Loucy (cell line): ENCODE data around the gene ZNF516.

Experiments used
- H2AFZ ChIP-seq: fragments of 200-600 bp; sonication (generic); 2 replicates; pipeline ENCODE4 v1.6.0; 2016; ENCODE audit warnings: antibody characterized with exemption, mild to moderate bottlenecking, low read length, moderate library complexity
- H3F3A ChIP-seq: fragments of 200-600 bp; 2 replicates; pipeline ENCODE4 v1.6.0; 2016; ENCODE audit warnings: antibody characterized with exemption, low read depth, mild to moderate bottlenecking
- H3K27me3 ChIP-seq: fragments of 200-600 bp; sonication (generic); 2 replicates; pipeline ENCODE4 v1.6.1; 2014; ENCODE audit warnings: low read length, mild to moderate bottlenecking; ENCODE audit not compliant: insufficient read depth, poor library complexity, severe bottlenecking
- H3K36me3 ChIP-seq: fragments of 200-600 bp; sonication (generic); 2 replicates; pipeline ENCODE4 v1.6.1; 2016; ENCODE audit warnings: low read length; ENCODE audit not compliant: insufficient read depth
- H3K4me1 ChIP-seq: fragments of 200-600 bp; sonication (generic); 2 replicates; pipeline ENCODE4 v1.5.1; 2014; ENCODE audit warnings: low read length, mild to moderate bottlenecking; ENCODE audit not compliant: insufficient read depth, poor library complexity, severe bottlenecking
- H3K4me2 ChIP-seq: fragments of 200-600 bp; sonication (generic); 2 replicates; pipeline ENCODE4 v1.6.0; 2014; ENCODE audit warnings: antibody characterized with exemption, low read length, low read depth, mild to moderate bottlenecking; ENCODE audit not compliant: poor library complexity, severe bottlenecking
- H3K4me3 ChIP-seq: fragments of 200-600 bp; sonication (generic); 2 replicates; pipeline ENCODE4 v1.5.1; 2014; ENCODE audit warnings: low read length, mild to moderate bottlenecking, mixed read lengths; ENCODE audit not compliant: poor library complexity, severe bottlenecking
- H3K79me2 ChIP-seq: fragments of 200-600 bp; sonication (generic); 2 replicates; pipeline ENCODE4 v1.6.1; 2014; ENCODE audit warnings: low read length; ENCODE audit not compliant: insufficient read depth
- H3K9ac ChIP-seq: fragments of 200-600 bp; sonication (generic); 2 replicates; pipeline ENCODE4 v1.6.0; 2014; ENCODE audit warnings: mild to moderate bottlenecking, low read depth, low read length, moderate library complexity; ENCODE audit not compliant: poor library complexity, severe bottlenecking
- H3K9me2 ChIP-seq: fragments of 200-600 bp; sonication (generic); replicated peaks from 2 replicates; pipeline ENCODE4 v1.6.1; 2016; ENCODE audit warnings: low read depth, low read length, mixed read lengths
- H3K9me3 ChIP-seq: fragments of 200-600 bp; sonication (generic); 2 replicates; pipeline ENCODE4 v1.6.1; 2014; ENCODE audit warnings: mild to moderate bottlenecking, antibody characterized with exemption, low read length, low read depth; ENCODE audit not compliant: insufficient read depth
- H4K20me1 ChIP-seq: fragments of 200-600 bp; sonication (generic); 2 replicates; pipeline ENCODE4 v1.6.0; 2014; ENCODE audit warnings: antibody characterized with exemption, low read length, mild to moderate bottlenecking; ENCODE audit not compliant: insufficient read depth, poor library complexity, severe bottlenecking
- CTCF ChIP-seq: fragments of 200-600 bp; sonication (generic); conservative IDR thresholded peaks from 2 replicates; pipeline ENCODE4 v1.5.1; 2014; ENCODE audit warnings: mild to moderate bottlenecking, antibody characterized with exemption, low read length
- EZH2phosphoT487 ChIP-seq: fragments of 200-600 bp; IDR thresholded peaks from 2 replicates; pipeline ENCODE4 v1.6.1; 2018; ENCODE audit warnings: antibody characterized with exemption, mild to moderate bottlenecking, moderate library complexity, borderline replicate concordance

ZNF516 gene

DNA sequence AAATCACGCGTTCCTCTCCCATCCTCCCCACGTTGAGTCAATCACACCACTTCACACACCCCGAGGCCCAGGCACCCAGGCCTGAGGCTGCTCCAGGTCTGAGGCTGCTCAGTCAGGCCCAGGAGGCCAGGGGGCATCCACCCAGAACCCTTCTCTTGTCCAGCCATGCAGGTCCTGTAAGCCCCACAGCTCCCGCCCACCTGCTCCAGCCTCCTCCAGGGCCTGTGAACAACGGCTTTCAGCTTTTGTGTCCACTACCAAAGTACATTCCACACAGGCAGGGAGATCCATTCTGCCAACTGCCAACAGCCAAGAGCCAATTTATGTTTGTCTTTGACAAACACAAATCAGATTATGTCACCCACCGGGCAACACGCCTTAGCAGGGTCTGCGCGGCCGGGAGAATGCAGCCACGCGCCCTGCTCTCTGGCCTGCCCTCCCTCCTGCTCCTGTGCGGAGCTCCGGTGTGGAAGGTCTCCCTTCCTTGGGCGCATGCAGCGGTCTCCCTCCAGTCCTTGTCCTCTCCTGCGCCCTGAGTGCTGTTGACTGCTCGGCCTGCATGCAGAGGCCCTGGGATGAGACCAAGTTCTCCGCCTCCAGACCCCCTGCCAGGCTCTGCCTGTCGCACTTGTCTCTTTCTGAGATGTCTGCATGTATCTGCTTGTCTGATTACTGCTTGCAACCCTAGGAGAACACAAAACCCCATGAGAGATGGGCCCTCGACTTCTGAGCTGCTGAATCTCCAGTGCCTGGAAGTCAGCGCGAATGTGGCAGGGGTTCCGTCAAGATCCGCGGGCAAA, 146.6 kb downstream of the ZNF516 start:
- Histone ChIP-seq H3K27me3 (no peaks in the 10 kb centered on the region), H3K79me2 (no peaks in the 10 kb centered on the region), H3F3A (no peaks in the 10 kb centered on the region), H3K36me3 (no peaks in the 10 kb centered on the region), H3K9ac (no peak overlapping the region), H2AFZ (no peak overlapping the region), H3K4me3 (no peak overlapping the region), H3K4me1 (no peaks in the 10 kb centered on the region), H4K20me1 (no peaks in the 10 kb centered on the region), H3K9me3 (no peaks in the 10 kb centered on the region), H3K9me2 (no peaks in the 10 kb centered on the region), H3K4me2 (no peak overlapping the region)
- no peak for TF ChIP-seq EZH2phosphoT487
- TF ChIP-seq CTCF: no peak

DNA sequence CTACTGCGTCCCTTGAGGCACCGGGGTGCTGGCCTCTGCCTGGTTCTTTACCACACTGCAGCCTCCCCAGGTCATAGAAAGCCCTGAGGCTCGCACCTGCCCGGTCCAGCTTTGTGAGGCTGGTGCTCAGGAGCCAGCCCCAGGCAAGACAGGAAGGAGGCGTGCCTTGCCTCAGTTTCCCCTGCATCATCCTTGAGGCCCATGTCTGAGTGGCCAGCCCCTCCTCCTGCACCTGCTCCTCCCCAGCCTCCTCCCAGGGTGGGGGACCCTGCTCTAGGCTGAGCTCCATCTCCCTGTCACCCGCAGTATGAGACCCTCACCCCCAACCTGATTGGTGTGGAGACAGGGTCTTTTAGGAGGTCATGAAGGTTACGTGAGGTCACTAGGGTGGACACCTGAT, 147.7 kb downstream of the ZNF516 start:
- H3K9ac ChIP-seq: no peak overlapping the region
- no peaks in the 10 kb centered on the region for H4K20me1 ChIP-seq
- no peak overlapping the region for H2AFZ ChIP-seq
- no peak overlapping the region for H3K4me3 ChIP-seq
- H3K27me3 ChIP-seq: no peaks in the 10 kb centered on the region
- no peaks in the 10 kb centered on the region for H3K9me3 ChIP-seq
- H3F3A ChIP-seq: no peaks in the 10 kb centered on the region
- no peaks in the 10 kb centered on the region for H3K4me1 ChIP-seq
- no peak for TF ChIP-seq EZH2phosphoT487
- TF ChIP-seq CTCF: no peak
- H3K36me3 ChIP-seq: no peaks in the 10 kb centered on the region
- no peak overlapping the region for H3K4me2 ChIP-seq
- no peaks in the 10 kb centered on the region for H3K9me2 ChIP-seq
- H3K79me2 ChIP-seq: no peaks in the 10 kb centered on the region

GRCh38 chr18:76346490-76347130, 148.4 kb downstream of the ZNF516 start:
- Histone ChIP-seq H3K36me3 (no peaks in the 10 kb centered on the region), H3K9ac (no peak overlapping the region), H3K9me3 (no peaks in the 10 kb centered on the region), H3K9me2 (no peaks in the 10 kb centered on the region), H3K27me3 (no peaks in the 10 kb centered on the region), H3K79me2 (no peaks in the 10 kb centered on the region), H2AFZ (no peak overlapping the region), H4K20me1 (no peaks in the 10 kb centered on the region), H3K4me2 (no peak overlapping the region), H3F3A (no peaks in the 10 kb centered on the region), H3K4me3 (no peak overlapping the region), H3K4me1 (no peaks in the 10 kb centered on the region)
- TF ChIP-seq EZH2phosphoT487 (no peak), CTCF (no peak)
